Activated T-helper 2 cell treated with anti-CD3 and anti-CD28 coated beads, Interferon-gamma antibody, Interleukin-2, Interleukin-4, amounts not matched to agents 10 μg/mL and 5 μg/mL and 100 μg/mL, durations not matched to agents 14 hours and 24 hours and 36 hours (primary cell): ENCODE data around the gene AJUBA. TPM values are rescaled to one million over a fixed set of nuclear protein-coding genes. Genes with fewer than 3 reads are reported as not detected.

Experiments used
- DNase-seq: peaks from one replicate; pipeline ENCODE4 v3.0.0; 2021; ENCODE audit warnings: low spot score
- H3K27ac Mint-ChIP-seq: one replicate; pipeline ENCODE4 v1.8.0; 2021; ENCODE audit warnings: mixed read lengths
- H3K27me3 Mint-ChIP-seq: one replicate; pipeline ENCODE4 v1.8.0; 2021; ENCODE audit warnings: low read depth, mixed read lengths
- H3K36me3 Mint-ChIP-seq: one replicate; pipeline ENCODE4 v1.8.0; 2021; ENCODE audit warnings: low read depth, mixed read lengths
- H3K4me1 Mint-ChIP-seq: one replicate; pipeline ENCODE4 v1.8.0; 2021; ENCODE audit warnings: low read depth, mixed read lengths
- H3K4me3 Mint-ChIP-seq: one replicate; pipeline ENCODE4 v1.8.0; 2021; ENCODE audit warnings: low read depth, mild to moderate bottlenecking, moderate library complexity, mixed read lengths
- H3K9me3 Mint-ChIP-seq: one replicate; pipeline ENCODE4 v1.8.0; 2021; ENCODE audit warnings: mixed read lengths
- intact Hi-C: fragments of 100-400 bp; cut with micrococcal nuclease; formaldehyde crosslinking; loops from one replicate; pipeline ENCODE4 v1.15.1; 2023
- total RNA-seq: library from RNA; stranded (reverse); gene quantifications from 2 replicates; pipeline ENCODE4 v1.2.3, GENCODE V29; 2022

The AJUBA gene
- total RNA-seq = 1.5 and 2.1 TPM in 2 replicates

DNA sequence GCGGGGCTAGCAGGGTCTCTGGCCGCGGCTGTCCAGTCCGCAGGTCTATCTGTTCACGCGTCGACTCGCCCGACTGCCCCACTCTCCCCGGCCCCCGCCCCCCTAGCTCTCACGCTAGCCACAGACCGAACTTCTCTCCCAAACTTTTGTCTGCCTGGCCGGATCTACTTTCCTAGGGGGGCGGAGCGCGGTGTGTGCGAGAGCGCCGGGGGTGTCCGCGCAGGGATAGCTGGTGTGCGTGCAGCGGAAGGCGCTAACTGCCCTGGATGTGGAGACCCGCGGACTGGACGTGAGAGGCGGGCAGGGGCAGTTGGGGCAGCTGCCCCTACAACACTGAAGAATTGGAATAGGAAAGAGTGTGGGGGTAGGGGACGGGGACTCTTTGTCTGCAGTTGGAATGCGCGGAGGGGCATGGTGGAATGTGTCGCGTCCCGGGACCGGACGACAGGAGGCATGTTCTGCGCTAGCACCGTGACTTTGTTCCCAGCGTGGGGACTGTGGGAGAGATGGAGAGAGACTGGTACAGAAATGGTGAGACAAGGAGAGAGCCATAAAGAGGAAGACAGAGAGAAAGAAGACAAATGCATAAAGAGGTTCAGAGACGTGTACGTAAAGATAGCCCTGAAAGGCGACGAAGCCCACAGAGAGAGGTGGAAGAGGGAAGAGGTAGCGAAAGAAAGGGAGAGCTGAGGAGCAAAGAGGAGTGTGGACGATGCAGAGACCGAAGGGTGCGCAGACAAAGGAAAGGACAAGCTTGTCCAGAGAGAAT, at the start of gene AJUBA:
TSS of gene AJUBA (minus strand) at position 75 of the 769 bp plus-strand sequence. CDS start 285 bp downstream, outside the sequence.
- peaks cover 17% of the 10 kb centered on the region for H3K27me3 Mint-ChIP-seq
- DNase-seq = peak; percentile 69

DNA sequence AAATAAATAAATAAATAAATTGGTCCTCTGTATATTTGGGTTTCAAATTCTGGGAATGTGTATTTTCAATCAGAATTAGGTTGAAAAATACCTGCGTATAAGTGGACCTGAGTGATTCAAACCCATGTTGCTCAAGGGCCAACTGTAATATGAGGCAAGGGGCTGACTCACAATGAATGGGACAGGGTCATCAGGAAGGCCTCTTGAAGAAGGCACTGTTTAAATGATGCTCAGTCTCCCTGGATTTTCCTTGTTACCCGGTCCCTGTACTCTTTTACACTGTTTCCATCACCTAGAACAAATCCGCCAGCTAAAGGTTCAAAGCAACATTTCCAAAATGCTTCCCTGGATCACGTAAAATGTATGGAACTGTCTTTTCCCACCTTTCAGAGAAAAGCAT, 48.6 kb upstream of the AJUBA start:
- H3K4me1 Mint-ChIP-seq = peaks cover 37% of the 10 kb centered on the region
- no peak overlapping the region for H3K4me3 Mint-ChIP-seq
- no peaks in the 10 kb centered on the region for H3K27me3 Mint-ChIP-seq

More for the DNA sequence above, at the start of gene AJUBA:
- Mint-ChIP-seq H3K4me1 (peaks cover 6% of the 10 kb centered on the region), H3K4me3 (peak within 1 kb of the TSS; percentile 27), H3K27ac (no peak within 1 kb of the TSS), H3K36me3 (peaks cover 4% of the 10 kb centered on the region), H3K9me3 (no peaks in the 10 kb centered on the region)
- intact Hi-C loops = loop anchor here (1.0 to 2.0 kb wide), 3 partner anchors 25 to 412 kb away; partner anchors contain the start of genes HAUS4 and PRMT5

DNA sequence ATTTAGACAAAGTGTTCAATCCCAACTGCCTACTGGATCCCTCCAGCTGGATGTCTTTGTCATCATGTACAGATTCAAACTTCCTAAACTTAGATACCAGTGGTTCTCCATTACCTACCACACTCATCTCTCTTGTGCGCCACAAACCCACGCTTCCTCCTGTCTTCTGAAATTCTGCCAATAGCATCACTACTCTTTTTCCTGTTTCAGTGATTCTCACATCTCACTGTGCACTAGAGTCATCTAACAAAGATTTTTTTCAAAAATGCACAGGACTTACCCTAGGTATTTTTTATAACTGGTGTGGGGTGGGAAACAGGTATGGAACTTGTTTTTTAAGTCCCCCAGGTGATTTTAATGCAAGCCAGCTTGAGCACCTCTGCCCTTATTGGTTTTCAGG, 46.4 kb upstream of the AJUBA start:
- Mint-ChIP-seq H3K4me3 (peak overlapping the region; percentile 1), H3K4me1 (peaks cover 46% of the 10 kb centered on the region), H3K27me3 (no peaks in the 10 kb centered on the region), H3K36me3 (peaks cover 74% of the 10 kb centered on the region), H3K9me3 (no peaks in the 10 kb centered on the region), H3K27ac (peak overlapping the region; percentile 53)
- intact Hi-C loops = loop anchor here (1.0 kb wide), 1 partner anchor 21 kb away; no protein-coding TSS in a partner anchor
- DNase-seq = no peak

More for the DNA sequence above, 48.6 kb upstream of the AJUBA start:
- Mint-ChIP-seq H3K27ac (no peak overlapping the region), H3K9me3 (no peaks in the 10 kb centered on the region), H3K36me3 (peaks cover 61% of the 10 kb centered on the region)
- intact Hi-C loops = no loop called here
- DNase-seq = no peak

DNA sequence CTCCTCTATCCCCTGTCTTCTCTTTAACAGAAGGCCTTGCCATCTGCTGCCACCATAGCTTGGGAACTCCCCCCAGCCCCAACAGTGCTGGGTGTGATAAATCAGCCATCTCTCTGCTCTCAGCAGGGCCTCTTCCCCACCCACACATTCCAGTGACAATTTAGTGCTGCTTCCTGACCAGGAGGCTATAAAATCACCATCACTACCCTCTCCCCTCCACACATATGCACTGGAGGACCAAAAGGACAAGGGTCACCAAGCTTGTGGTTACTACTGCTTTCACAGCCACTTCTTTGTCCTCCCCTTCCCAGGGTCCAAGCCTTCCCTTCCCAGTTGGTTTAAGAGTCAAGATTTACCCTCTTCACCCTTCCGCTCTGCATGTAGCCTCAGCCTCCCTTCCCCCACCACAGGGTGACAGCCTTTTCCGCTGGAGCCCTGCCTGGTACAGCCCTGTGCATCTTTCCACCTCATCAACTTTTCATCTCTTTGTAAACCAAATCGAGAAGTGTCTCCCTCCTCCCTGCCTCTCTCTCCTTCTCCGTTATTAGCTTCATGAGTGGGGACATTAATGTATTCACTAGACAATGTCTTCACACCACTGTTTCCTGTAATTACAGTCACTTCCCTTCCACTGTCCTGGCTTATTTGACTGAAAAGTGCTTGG, 42.9 kb upstream of the AJUBA start:
- Mint-ChIP-seq H3K27ac (peak overlapping the region; percentile 70), H3K9me3 (no peaks in the 10 kb centered on the region), H3K4me1 (peaks cover 47% of the 10 kb centered on the region), H3K27me3 (no peaks in the 10 kb centered on the region), H3K36me3 (peaks cover 60% of the 10 kb centered on the region), H3K4me3 (peak overlapping the region; percentile 6)
- intact Hi-C loops = no loop called here
- no peak for DNase-seq

DNA sequence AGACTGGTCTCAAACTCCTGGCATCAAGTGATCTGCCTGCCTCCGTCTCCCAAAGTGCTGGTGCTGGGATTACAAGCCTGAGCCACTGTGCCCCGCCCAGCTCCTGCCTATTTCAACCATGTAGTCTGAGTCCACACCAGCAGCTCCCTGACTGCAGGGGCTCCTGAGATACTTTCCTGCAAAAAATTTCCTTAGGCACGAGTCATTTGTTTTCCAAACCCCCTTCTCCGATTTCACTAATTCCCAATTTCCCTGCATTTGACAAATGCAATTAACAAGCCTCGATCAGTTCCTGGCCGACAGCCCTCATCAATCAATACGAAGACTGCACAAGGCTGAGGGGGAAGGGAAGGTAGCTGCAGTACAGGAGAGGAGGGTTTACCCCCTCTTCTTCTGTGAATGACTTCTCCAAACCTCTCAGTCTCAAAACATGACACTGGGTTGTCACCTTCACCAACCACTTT, 42.3 kb upstream of the AJUBA start:
- Mint-ChIP-seq H3K4me1 (peaks cover 47% of the 10 kb centered on the region), H3K27me3 (no peaks in the 10 kb centered on the region), H3K4me3 (peak overlapping the region; percentile 30), H3K36me3 (peaks cover 60% of the 10 kb centered on the region), H3K9me3 (no peaks in the 10 kb centered on the region), H3K27ac (peak overlapping the region; percentile 70)
- DNase-seq = no peak
- intact Hi-C loops = no loop called here

DNA sequence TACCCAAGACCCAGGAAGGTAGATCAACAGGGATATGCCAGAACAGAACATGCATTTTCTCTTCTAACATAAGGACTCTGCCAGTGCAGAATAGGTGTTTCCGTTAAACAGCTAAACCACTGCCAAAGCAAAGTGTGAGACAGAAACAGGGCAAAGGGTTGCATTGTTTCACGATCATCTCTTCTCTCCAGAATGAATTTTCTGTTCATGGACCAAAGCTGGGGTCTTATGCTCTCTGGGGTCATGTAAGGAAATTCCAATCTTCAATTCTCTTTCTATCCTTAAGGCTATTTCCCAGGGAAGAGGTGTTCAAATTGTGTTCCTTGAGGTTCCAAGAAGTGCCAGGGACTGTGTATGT, 41.4 kb upstream of the AJUBA start:
- Mint-ChIP-seq H3K4me3 (no peak overlapping the region), H3K9me3 (no peaks in the 10 kb centered on the region), H3K27me3 (no peaks in the 10 kb centered on the region), H3K27ac (peak overlapping the region; percentile 30), H3K36me3 (peaks cover 52% of the 10 kb centered on the region), H3K4me1 (peaks cover 40% of the 10 kb centered on the region)
- intact Hi-C loops = no loop called here
- no peak for DNase-seq

DNA sequence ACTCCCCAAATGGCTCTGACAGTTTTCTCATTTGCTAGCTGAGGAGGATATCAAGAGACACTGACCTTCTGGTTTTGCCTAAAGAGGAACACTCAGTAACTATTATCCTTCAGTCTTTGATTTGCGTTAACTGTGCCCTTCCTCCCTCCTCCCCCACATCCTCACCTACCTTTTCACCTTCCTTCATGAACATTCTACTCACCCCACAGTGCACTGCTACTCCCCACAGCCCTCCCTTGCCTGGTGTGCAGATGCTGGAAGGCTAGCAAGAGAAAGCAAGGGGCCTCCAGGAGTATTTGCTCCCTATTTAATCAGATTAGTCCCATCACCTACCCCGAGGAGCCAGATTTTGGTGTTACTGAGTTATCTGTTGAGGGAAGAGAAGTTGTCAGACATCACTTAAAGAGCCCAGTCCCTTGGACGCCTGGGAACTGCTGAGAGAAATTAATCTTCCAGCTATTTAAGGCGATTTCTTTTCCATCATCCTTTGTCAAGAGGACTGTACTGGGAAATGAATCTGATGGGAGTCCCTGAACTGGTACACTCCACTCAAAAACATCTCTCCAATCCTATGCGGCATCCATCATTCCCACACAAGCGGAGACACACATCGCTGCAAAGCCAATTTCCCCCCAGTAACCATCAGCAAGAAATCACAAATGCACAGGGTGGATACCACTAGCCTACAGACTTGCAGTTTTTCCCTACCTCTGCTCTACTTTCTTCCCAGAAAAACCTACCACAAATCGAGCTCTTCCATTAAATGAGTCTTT, 40.9 kb upstream of the AJUBA start:
- H3K4me3 Mint-ChIP-seq = no peak overlapping the region
- no peaks in the 10 kb centered on the region for H3K27me3 Mint-ChIP-seq
- H3K27ac Mint-ChIP-seq = peak overlapping the region; percentile 1
- intact Hi-C loops = no loop called here
- H3K36me3 Mint-ChIP-seq = peaks cover 49% of the 10 kb centered on the region
- peaks cover 37% of the 10 kb centered on the region for H3K4me1 Mint-ChIP-seq
- no peaks in the 10 kb centered on the region for H3K9me3 Mint-ChIP-seq
- no peak for DNase-seq

DNA sequence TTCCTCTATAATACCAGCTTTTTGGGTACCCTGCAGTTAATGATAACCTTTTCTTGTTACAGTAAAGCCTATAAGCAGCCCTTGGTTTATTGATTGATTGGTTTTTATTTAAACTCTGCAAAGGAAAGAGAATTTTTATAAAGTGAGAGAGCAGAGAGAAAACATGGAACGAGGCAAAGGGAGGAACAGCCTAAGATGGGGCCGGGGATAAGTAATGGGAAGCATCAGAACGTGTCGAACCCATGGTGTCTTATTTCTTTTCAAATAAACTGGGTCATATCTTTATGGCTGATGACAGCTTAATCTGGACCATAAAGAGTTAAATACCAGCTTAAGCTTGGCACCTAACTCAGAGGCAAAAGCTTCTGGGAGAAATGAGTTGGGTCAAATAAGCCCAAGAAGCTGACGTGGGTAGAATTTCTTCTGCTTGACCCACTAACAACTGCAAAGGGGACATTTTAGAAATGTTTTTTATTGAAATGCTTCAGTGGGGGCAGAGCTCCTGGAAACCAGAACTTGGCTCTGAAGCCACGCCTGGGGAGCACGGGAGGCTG, 39.6 kb upstream of the AJUBA start:
- peaks cover 35% of the 10 kb centered on the region for H3K4me1 Mint-ChIP-seq

DNA sequence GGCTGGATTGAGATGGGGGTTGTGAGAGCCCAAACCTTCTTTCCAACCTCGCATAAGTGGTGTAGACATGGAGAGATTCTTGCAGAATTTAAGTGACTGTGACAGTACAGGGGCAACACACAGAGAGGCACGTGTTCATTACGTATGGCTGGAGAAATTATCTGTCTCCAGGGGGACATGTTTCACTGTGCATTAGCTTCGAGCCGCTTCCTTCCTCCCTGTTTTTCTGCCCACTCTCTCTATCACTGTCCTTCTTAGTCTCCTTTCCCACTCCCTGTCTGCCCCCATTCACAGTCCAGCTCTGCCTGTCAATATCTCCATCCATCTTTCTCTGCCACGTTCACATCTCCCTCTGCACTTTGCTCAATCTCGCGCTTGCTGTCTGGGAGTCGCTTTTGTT, 39.1 kb upstream of the AJUBA start:
- Mint-ChIP-seq H3K27ac (no peak overlapping the region), H3K4me3 (no peak overlapping the region), H3K27me3 (no peaks in the 10 kb centered on the region), H3K4me1 (peaks cover 35% of the 10 kb centered on the region), H3K36me3 (peaks cover 40% of the 10 kb centered on the region), H3K9me3 (no peaks in the 10 kb centered on the region)
- no peak for DNase-seq
- intact Hi-C loops = no loop called here

More for the DNA sequence above, 39.6 kb upstream of the AJUBA start:
- no peaks in the 10 kb centered on the region for H3K27me3 Mint-ChIP-seq
- H3K4me3 Mint-ChIP-seq = no peak overlapping the region
- H3K9me3 Mint-ChIP-seq = no peaks in the 10 kb centered on the region
- intact Hi-C loops = no loop called here
- peaks cover 40% of the 10 kb centered on the region for H3K36me3 Mint-ChIP-seq
- no peak overlapping the region for H3K27ac Mint-ChIP-seq
- no peak for DNase-seq

DNA sequence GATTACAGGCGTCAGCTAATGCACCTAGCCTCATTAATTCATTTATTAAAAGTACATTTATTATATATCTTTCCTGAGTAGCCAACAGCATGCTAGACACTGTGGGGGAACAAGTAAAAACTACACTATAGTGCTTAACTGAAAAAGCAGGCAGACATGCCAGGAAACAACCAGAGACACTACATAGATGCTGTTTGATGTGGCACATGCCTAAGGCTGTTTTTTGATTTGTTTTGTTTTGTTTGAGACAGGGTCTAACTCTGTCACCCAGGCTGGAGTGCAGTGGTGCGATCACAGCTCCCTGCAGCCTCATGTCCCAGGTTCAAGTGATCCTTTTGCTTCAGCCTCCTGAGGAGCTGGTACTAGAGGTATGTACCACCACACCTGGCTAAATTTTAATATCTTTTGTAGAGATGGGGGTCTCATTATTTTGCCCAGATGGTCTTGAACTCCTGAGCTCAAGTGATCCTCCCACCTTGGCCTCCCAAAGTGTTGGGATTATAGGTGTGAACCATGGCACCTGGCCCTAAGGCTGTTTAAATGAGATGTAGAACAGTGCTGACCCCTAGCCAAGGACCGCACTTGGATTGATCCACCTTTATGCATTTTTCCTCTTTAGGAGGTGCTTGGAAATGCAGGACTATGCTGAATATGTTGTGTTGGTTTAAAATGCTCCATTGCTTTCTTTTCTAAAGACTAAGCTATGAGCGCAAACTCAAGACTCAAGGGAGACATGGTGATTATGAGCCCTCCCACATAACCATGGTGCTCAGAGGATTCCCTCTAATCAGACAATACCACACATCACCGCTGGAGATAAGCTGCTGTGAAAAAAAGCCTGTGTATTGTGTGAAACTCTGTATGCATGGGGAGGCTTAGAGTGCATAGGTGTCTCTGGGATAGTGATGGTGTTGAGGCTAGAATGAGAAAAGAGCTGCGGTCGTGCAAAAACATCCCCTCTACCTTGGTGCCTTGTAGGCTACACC, 38.1 kb upstream of the AJUBA start:
- H3K9me3 Mint-ChIP-seq = no peaks in the 10 kb centered on the region
- intact Hi-C loops = no loop called here
- H3K36me3 Mint-ChIP-seq = peaks cover 30% of the 10 kb centered on the region
- no peak for DNase-seq
- no peak overlapping the region for H3K4me3 Mint-ChIP-seq
- peaks cover 30% of the 10 kb centered on the region for H3K4me1 Mint-ChIP-seq
- no peak overlapping the region for H3K27ac Mint-ChIP-seq
- no peaks in the 10 kb centered on the region for H3K27me3 Mint-ChIP-seq

DNA sequence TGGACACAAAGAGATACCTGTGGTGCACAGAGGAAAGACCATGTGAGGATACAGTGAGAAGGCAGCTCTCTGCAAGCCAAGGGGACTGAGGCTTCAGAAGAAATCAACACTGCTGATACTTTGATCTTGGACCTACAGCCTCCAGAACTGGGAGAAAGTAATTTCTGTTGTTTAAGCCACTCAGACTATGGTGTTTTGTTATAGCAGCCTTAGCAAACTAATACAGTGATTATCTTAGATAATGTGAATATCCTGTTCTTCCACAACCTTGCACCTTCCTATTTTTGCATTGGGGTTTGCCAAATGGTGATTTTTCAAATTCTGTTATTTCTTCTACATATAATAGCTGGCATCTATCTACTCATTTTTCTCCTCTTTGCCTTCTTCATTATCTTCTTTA, 35.8 kb upstream of the AJUBA start:
- H3K27me3 Mint-ChIP-seq = no peaks in the 10 kb centered on the region
- DNase-seq = no peak
- H3K27ac Mint-ChIP-seq = no peak overlapping the region
- H3K36me3 Mint-ChIP-seq = peaks cover 9% of the 10 kb centered on the region
- H3K9me3 Mint-ChIP-seq = no peaks in the 10 kb centered on the region
- H3K4me3 Mint-ChIP-seq = no peak overlapping the region
- H3K4me1 Mint-ChIP-seq = peaks cover 17% of the 10 kb centered on the region
- intact Hi-C loops = no loop called here
